IMR-90 (cell line): Measurements from ENCODE around the gene DNAH8.

ENCODE experiments used
- BHLHE40 ChIP-seq: fragments of 150-350 bp; IDR thresholded peaks from 2 replicates; pipeline ENCODE4 v1.6.1; 2016; ENCODE audit warnings: mild to moderate bottlenecking, low read depth, low read length
- CEBPB ChIP-seq: IDR thresholded peaks from 2 replicates; pipeline ENCODE4 v1.6.1; 2012; ENCODE audit warnings: low read depth, low read length, improper control_type of control experiment
- CHD1 ChIP-seq: IDR thresholded peaks from 2 replicates; pipeline ENCODE4 v1.6.1; 2012; ENCODE audit warnings: low read depth, low read length, improper control_type of control experiment
- CTCF ChIP-seq: conservative IDR thresholded peaks from 2 replicates; pipeline ENCODE4 v1.5.1; 2012; ENCODE audit warnings: mild to moderate bottlenecking, low read depth, low read length, improper control_type of control experiment
- FOS ChIP-seq: fragments of 150-350 bp; IDR thresholded peaks from 2 replicates; pipeline ENCODE4 v1.6.1; 2016; ENCODE audit warnings: low read depth, low read length
- MXI1 ChIP-seq: IDR thresholded peaks from 2 replicates; pipeline ENCODE4 v1.6.1; 2012; ENCODE audit warnings: low read depth, mild to moderate bottlenecking, low read length, moderate library complexity, borderline replicate concordance
- NFE2L2 ChIP-seq: fragments of 150-350 bp; IDR thresholded peaks from 2 replicates; pipeline ENCODE4 v1.6.1; 2016; ENCODE audit warnings: low read depth, mild to moderate bottlenecking, low read length
- POLR2A ChIP-seq: IDR thresholded peaks from 2 replicates; pipeline ENCODE4 v1.6.1; 2012; ENCODE audit warnings: mild to moderate bottlenecking, low read depth, low read length
- RAD21 ChIP-seq: IDR thresholded peaks from 2 replicates; pipeline ENCODE4 v1.6.1; 2012; ENCODE audit warnings: low read length, improper control_type of control experiment
- RCOR1 ChIP-seq: IDR thresholded peaks from 2 replicates; pipeline ENCODE4 v1.6.1; 2012; ENCODE audit warnings: mild to moderate bottlenecking, low read length, improper control_type of control experiment; ENCODE audit not compliant: insufficient replicate concordance
- SMC3 ChIP-seq: fragments of 150-350 bp; IDR thresholded peaks from 2 replicates; pipeline ENCODE4 v1.6.1; 2016; ENCODE audit warnings: low read depth, mild to moderate bottlenecking, antibody characterized with exemption, low read length, moderate library complexity
- TF ChIP-seq, protein P1 (sequence below): fragments of 150-350 bp; IDR thresholded peaks from 2 replicates; pipeline ENCODE4 v1.6.1; 2017; ENCODE audit warnings: mild to moderate bottlenecking, antibody characterized with exemption, low read length, low read depth

GRCh38 chr6:38846844-38847243, 131.7 kb downstream of the DNAH8 start:
- TF ChIP-seq POLR2A (no peak), MXI1 (no peak), CTCF (no peak), RAD21 (no peak), BHLHE40 (no peak), SMC3 (no peak), CEBPB (no peak), RCOR1 (no peak), NFE2L2 (no peak), CHD1 (no peak), FOS (no peak)
- TF ChIP-seq, protein P1, sequence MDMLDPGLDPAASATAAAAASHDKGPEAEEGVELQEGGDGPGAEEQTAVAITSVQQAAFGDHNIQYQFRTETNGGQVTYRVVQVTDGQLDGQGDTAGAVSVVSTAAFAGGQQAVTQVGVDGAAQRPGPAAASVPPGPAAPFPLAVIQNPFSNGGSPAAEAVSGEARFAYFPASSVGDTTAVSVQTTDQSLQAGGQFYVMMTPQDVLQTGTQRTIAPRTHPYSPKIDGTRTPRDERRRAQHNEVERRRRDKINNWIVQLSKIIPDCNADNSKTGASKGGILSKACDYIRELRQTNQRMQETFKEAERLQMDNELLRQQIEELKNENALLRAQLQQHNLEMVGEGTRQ: no peak
